Lung (tissue), 12 donors: ENCODE data around the gene PARP11. TPM values are rescaled to one million over a fixed set of nuclear protein-coding genes. Genes with fewer than 3 reads are reported as not detected.

Source experiments
- ATAC-seq: fragments of 200-7000 bp; cut with Tn5 transposase; one replicate; pipeline ENCODE4 v1.9.1; 2020; ENCODE audit warnings: moderate number of reproducible peaks; ENCODE audit not compliant: insufficient read depth, low FRiP score
- DNase-seq, 3 donors: peaks; one replicate each; pipeline ENCODE4 v3.0.0-alpha.2; 2013 to 2017
- H3K27ac ChIP-seq, 2 donors: one replicate each; pipeline ENCODE4 v1.5.1; 2013; ENCODE audit warnings: mild to moderate bottlenecking in 2 of 2, moderate library complexity in 2 of 2, control low read depth in 1 of 2, inconsistent platforms in 1 of 2, low read depth in 1 of 2, low read length in 1 of 2
- H3K27me3 ChIP-seq, 3 donors: one replicate each; pipeline ENCODE4 v1.5.1; 2013; ENCODE audit warnings: low read length in 2 of 3; ENCODE audit not compliant: control insufficient read depth in 3 of 3, insufficient read depth in 3 of 3
- H3K36me3 ChIP-seq, 4 donors: one replicate each; pipeline ENCODE4 v1.5.1; 2013; ENCODE audit warnings: low read length in 4 of 4, mild to moderate bottlenecking in 1 of 4, moderate library complexity in 1 of 4; ENCODE audit not compliant: control insufficient read depth in 4 of 4, insufficient read depth in 4 of 4
- H3K4me1 ChIP-seq, 5 donors: one replicate each; pipeline ENCODE4 v1.5.1; 2013; ENCODE audit warnings: low read length in 5 of 5, mild to moderate bottlenecking in 2 of 5, moderate library complexity in 1 of 5; ENCODE audit not compliant: control insufficient read depth in 5 of 5, insufficient read depth in 5 of 5
- H3K4me3 ChIP-seq: one replicate; pipeline ENCODE4 v1.5.1; 2013; ENCODE audit warnings: mild to moderate bottlenecking, control low read depth, moderate library complexity
- H3K9ac ChIP-seq, 2 donors: one replicate each; pipeline ENCODE4 v1.5.1; 2013; ENCODE audit warnings: low read length in 2 of 2, control low read depth in 1 of 2; ENCODE audit not compliant: insufficient read depth in 1 of 2
- H3K9me3 ChIP-seq, 4 donors: one replicate each; pipeline ENCODE4 v1.5.1; 2013; ENCODE audit warnings: low read length in 3 of 4, mild to moderate bottlenecking in 1 of 4, moderate library complexity in 1 of 4; ENCODE audit not compliant: control insufficient read depth in 4 of 4, insufficient read depth in 3 of 4
- CTCF ChIP-seq: IDR thresholded peaks from 2 replicates; pipeline ENCODE4 v1.5.1; 2012; ENCODE audit warnings: mild to moderate bottlenecking; ENCODE audit errors: control extremely low read depth, extremely low read depth
- WGBS, 2 donors: extraction: QIAGEN DNeasy Blood & Tissue Kit; methylation state at CpG; one replicate each; pipeline ENCODE4 v1.1.7; 2013; 5-methylcytosine and 5-hydroxymethylcytosine counted together
- polyA plus RNA-seq, 2 donors: library from polyadenylated mRNA; stranded (reverse); fragments of 200-250 nt; gene quantifications; one replicate each; pipeline ENCODE4 v1.2.1, GENCODE V29; 2013
- total RNA-seq, 2 donors: library from RNA; depleted of rRNA in 1 of 2; stranded (reverse); fragments of >200 nt in 1 of 2; gene quantifications; one replicate each; pipeline ENCODE4 v1.2.1, GENCODE V29; 2014 to 2021
- donor health status: control.
- donor health status: control.
- donor health status: Bipolar disorder and iron deficiency.
- donor health status: healthy.
- donor health status: DM: yes; HTN: yes; CAD: no.

PARP11 gene
- total and polyA plus RNA-seq, 4 donors = 2.7 to 12.8 (median 8.1) TPM

- Histone ChIP-seq H3K36me3 (peaks cover 0 to 2% (median under 1%) of the 10 kb centered on the region in 4 donors), H3K9ac (no peak overlapping the region), H3K27ac (no peak overlapping the region), H3K4me1 (peaks cover 0 to 2% (median 0%) of the 10 kb centered on the region in 5 donors), H3K27me3 (peaks cover 0 to 4% (median 3%) of the 10 kb centered on the region in 3 donors), H3K4me3 (no peak overlapping the region), H3K9me3 (no peaks in the 10 kb centered on the region)
- TF ChIP-seq CTCF = no peak
- DNase-seq = no peak
- WGBS, 2 donors = 81 to 95% methylated on average over 6 of the region's 6 CpGs
- ATAC-seq = no peak
Observed at GRCh38 chr12:3834774-3835173, 38.4 kb downstream of the PARP11 start.

- H3K27me3 ChIP-seq = no peaks in the 10 kb centered on the region
- no peaks in the 10 kb centered on the region for H3K9me3 ChIP-seq
- ATAC-seq (no peak), DNase-seq (no peak)
- peaks cover 0 to 2% (median 0%) of the 10 kb centered on the region in 5 donors for H3K4me1 ChIP-seq
- H3K4me3 ChIP-seq = no peak overlapping the region
- WGBS, 2 donors = 84 to 89% methylated on average over 6 of the region's 6 CpGs
- no peak overlapping the region for H3K9ac ChIP-seq
- TF ChIP-seq CTCF = no peak
- H3K36me3 ChIP-seq = peaks cover 2 to 3% (median 2%) of the 10 kb centered on the region in 4 donors
- H3K27ac ChIP-seq = no peak overlapping the region
Observed at GRCh38 chr12:3833670-3834310, 39.4 kb downstream of the PARP11 start.

- WGBS, 2 donors = 72 to 88% methylated on average over 3 of the region's 3 CpGs
- ATAC-seq (no peak), DNase-seq (no peak)
- peaks cover 0 to 2% (median 0%) of the 10 kb centered on the region in 5 donors for H3K4me1 ChIP-seq
- peaks cover under 1 to 3% (median 2%) of the 10 kb centered on the region in 4 donors for H3K36me3 ChIP-seq
- no peak overlapping the region for H3K4me3 ChIP-seq
- no peaks in the 10 kb centered on the region for H3K9me3 ChIP-seq
- H3K9ac ChIP-seq = no peak overlapping the region
- H3K27ac ChIP-seq = no peak overlapping the region
- no peak for TF ChIP-seq CTCF
- H3K27me3 ChIP-seq = no peaks in the 10 kb centered on the region
Observed at GRCh38 chr12:3832738-3833137, 40.5 kb downstream of the PARP11 start.
